BE2C (cell line): ENCODE data around the gene SEMA3A.

Experiments
- DNase-seq: peaks from one replicate; pipeline ENCODE4 v3.0.0-alpha.2; 2020
- H3K27me3 ChIP-seq: fragments of 250-450 bp; sonication (Bioruptor Pico); 2 replicates; pipeline ENCODE4 v1.5.1; 2020; ENCODE audit warnings: mild to moderate bottlenecking
- H3K36me3 ChIP-seq: fragments of 250-450 bp; sonication (Bioruptor Pico); 2 replicates; pipeline ENCODE4 v1.5.1; 2020; ENCODE audit warnings: mild to moderate bottlenecking
- H3K4me1 ChIP-seq: fragments of 250-450 bp; sonication (Bioruptor Pico); 2 replicates; pipeline ENCODE4 v1.5.1; 2020
- H3K4me3 ChIP-seq: 2 replicates; pipeline ENCODE4 v1.5.1; 2011; ENCODE audit warnings: low read depth, low read length
- H3K9me3 ChIP-seq: fragments of 250-450 bp; sonication (Bioruptor Pico); 2 replicates; pipeline ENCODE4 v1.5.1; 2020
- CTCF ChIP-seq: IDR thresholded peaks from 2 replicates; pipeline ENCODE4 v1.5.1; 2012; ENCODE audit warnings: mild to moderate bottlenecking, low read depth, low read length

The SEMA3A gene

GRCh38 chr7:84231157-84231556, 36.6 kb upstream of the SEMA3A start:
- no peaks in the 10 kb centered on the region for H3K9me3 ChIP-seq
- no peaks in the 10 kb centered on the region; the same call in 1 of the 2 replicates for H3K4me1 ChIP-seq
- TF ChIP-seq CTCF: no peak
- H3K27me3 ChIP-seq: no peaks in the 10 kb centered on the region
- DNase-seq: no peak
- H3K4me3 ChIP-seq: no peak overlapping the region
- H3K36me3 ChIP-seq: no peaks in the 10 kb centered on the region

- TF ChIP-seq CTCF: no peak
- no peaks in the 10 kb centered on the region for H3K36me3 ChIP-seq
- H3K4me3 ChIP-seq: no peak overlapping the region
- no peaks in the 10 kb centered on the region for H3K27me3 ChIP-seq
- no peak for DNase-seq
- H3K4me1 ChIP-seq: peaks cover under 1% of the 10 kb centered on the region; the same call in 1 of the 2 replicates
- H3K9me3 ChIP-seq: no peaks in the 10 kb centered on the region
These were observed 35.9 kb upstream of the SEMA3A start for GRCh38 chr7:84230491-84230890.

- H3K4me3 ChIP-seq: no peak overlapping the region
- no peak for TF ChIP-seq CTCF
- DNase-seq: no peak
- H3K36me3 ChIP-seq: no peaks in the 10 kb centered on the region
- H3K9me3 ChIP-seq: no peaks in the 10 kb centered on the region
- peaks cover 5% of the 10 kb centered on the region; the same call in 1 of the 2 replicates for H3K4me1 ChIP-seq
- no peaks in the 10 kb centered on the region for H3K27me3 ChIP-seq
These were observed 33.9 kb upstream of the SEMA3A start for GRCh38 chr7:84228526-84228925.

- Histone ChIP-seq H3K36me3 (no peaks in the 10 kb centered on the region), H3K27me3 (no peaks in the 10 kb centered on the region), H3K4me1 (peaks cover 5% of the 10 kb centered on the region; the same call in 1 of the 2 replicates), H3K4me3 (no peak overlapping the region), H3K9me3 (no peaks in the 10 kb centered on the region)
- no peak for TF ChIP-seq CTCF
- no peak for DNase-seq
These were observed 32.2 kb upstream of the SEMA3A start for GRCh38 chr7:84226759-84227158.

GRCh38 chr7:84224505-84224904, 29.9 kb upstream of the SEMA3A start:
- Histone ChIP-seq H3K4me1 (peaks cover 5% of the 10 kb centered on the region; the same call in 1 of the 2 replicates), H3K4me3 (no peak overlapping the region), H3K36me3 (no peaks in the 10 kb centered on the region), H3K27me3 (no peaks in the 10 kb centered on the region), H3K9me3 (no peaks in the 10 kb centered on the region)
- no peak for DNase-seq
- no peak for TF ChIP-seq CTCF

GRCh38 chr7:84219310-84219709, 24.7 kb upstream of the SEMA3A start:
- Histone ChIP-seq H3K4me1 (no peaks in the 10 kb centered on the region; the same call in 1 of the 2 replicates), H3K27me3 (no peaks in the 10 kb centered on the region), H3K9me3 (no peaks in the 10 kb centered on the region), H3K4me3 (no peak overlapping the region), H3K36me3 (no peaks in the 10 kb centered on the region)
- DNase-seq: no peak
- no peak for TF ChIP-seq CTCF
